Stimulated activated CD4-positive, alpha-beta T cell treated with anti-CD3 and anti-CD28 coated beads, Interleukin-2, amount 100 ng/mL, for 4 hours (primary cell): ENCODE results near the gene PRRG3.
"Not testable (repeated sequence)": the region's sequence is repeated elsewhere in the genome, so short reads cannot be mapped to it uniquely, and the experiment has no call there.

ENCODE experiments used
- DNase-seq: peaks from one replicate; pipeline ENCODE4 v3.0.0-alpha.2; 2020; ENCODE audit warnings: low read depth

The PRRG3 gene

GRCh38 chrX:151694661-151695582 is at the start of gene PRRG3:
PRRG3 (plus strand) TSS chrX:151695458; CDS start chrX:151698815, 3,357 bp downstream.
- DNase-seq = no peak

- DNase-seq = no peak
These were observed 20.0 kb upstream of the PRRG3 start for GRCh38 chrX:151675121-151675746.

- no peak for DNase-seq
These were observed 19.1 kb upstream of the PRRG3 start for GRCh38 chrX:151676196-151676595.

- no peak for DNase-seq
These were observed 15.4 kb upstream of the PRRG3 start for GRCh38 chrX:151679798-151680402.

DNA sequence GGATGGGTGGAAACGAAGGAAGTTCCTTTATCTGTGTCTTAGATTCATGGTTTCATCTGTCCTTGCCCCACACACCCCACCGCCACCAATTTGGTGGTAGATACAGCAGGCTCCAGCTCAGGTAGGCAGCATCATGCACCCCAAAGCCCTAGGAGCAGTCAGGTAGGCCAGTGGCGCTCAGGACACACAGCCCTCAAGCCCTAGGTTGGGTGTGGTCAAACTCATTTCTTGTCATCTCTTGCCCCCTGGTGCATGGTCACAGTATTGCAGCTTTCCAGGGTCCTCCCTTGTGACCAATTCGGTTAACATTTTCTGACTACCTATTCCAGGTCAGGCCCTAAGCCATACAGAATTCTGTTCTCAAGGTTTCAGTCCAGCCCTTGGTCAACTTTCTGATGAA is 14.5 kb upstream of the PRRG3 start:
- DNase-seq = peak; percentile 2

- no peak for DNase-seq
These were observed 7.6 kb upstream of the PRRG3 start for GRCh38 chrX:151687635-151688034.

DNA sequence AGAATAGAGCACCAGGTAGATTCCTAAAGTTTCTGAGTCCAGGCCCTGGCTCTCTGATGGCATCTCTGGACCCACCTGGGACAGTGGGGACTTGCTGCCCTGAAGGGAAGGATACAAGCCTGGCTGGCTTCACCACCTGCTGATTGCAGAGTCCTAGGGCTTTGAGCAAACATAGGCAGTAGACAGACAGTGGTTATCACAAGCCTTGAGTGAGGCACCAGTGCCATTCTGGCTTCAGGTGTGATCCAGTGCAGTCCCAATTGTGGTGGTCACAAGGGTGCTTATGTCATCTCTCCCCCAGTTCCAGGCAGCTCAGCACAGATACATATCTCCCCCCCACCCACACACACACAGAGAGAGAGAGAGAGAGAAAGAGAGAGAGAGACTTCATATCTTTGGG is 6.6 kb upstream of the PRRG3 start:
- no peak for DNase-seq

GRCh38 chrX:151692825-151693224 is 2.4 kb upstream of the PRRG3 start:
- no peak for DNase-seq

DNA sequence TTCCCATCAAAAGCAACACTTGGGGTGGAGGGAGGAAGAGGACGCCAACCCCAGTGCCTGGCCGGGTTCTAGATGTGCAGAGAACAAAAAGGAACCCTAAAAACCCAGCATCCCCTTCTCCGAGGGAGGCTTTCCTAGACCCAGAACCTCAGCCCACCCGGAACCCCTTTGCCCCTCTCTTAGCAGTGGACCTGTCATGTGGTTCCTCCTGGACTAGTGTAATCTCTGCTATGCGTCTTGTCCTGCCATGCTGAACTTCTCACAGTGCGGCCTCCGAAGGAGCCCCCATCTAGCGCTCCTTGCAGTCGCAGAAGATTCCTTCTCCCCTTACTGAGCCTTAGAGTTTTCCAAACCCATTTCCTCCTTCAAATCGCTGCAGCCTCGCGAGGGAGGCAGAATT is 1.1 kb upstream of the PRRG3 start:
- DNase-seq = no peak

- no peak for DNase-seq
These were observed 504 bp downstream of the PRRG3 start for GRCh38 chrX:151695583-151696340.

DNA sequence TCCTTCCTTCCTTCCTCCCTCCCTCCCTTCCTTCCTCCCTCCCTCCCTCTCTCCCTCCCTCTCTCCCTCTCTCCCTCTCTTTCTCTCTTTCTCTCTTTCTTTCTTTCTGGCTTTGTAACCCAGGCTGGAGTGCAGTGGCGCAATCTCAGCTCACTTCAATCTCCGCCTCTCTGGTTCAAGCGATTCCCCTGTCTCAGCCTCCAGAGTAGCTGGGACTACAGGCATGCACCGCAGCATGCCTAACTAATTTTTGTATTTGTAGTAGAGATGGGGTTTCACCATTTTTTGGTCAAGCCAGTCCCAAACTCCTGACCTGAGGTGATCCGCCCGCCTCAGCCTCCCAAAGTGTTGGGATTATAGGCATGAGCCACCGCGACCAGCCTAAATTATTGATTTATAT is 1.8 kb downstream of the PRRG3 start:
- DNase-seq = not testable (repeated sequence)

- no peak for DNase-seq
These were observed 2.3 kb downstream of the PRRG3 start for GRCh38 chrX:151697522-151697921.

DNA sequence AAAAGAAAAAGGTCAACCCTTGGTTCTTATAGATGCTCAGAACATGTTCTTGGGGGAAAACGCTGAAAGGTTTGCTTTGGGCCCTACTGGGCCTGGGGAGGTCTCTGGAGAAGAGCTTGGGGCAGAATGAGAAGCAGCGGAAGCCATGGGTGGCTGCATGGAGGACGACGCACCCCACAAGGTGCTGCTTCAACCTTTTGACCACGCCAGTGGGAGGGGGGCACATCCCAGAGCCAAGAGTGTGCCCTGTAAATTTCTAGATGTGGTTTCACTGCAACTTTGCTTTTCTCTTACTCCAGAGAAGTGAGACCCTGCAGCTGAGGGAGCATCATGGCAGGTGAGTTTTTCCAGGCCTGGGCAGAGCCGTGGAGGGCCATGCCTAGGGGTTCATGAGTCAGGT is 3.2 kb downstream of the PRRG3 start:
- no peak for DNase-seq

- no peak for DNase-seq
These were observed 4.5 kb downstream of the PRRG3 start for GRCh38 chrX:151699746-151700145.

GRCh38 chrX:151700581-151700980 is 5.3 kb downstream of the PRRG3 start:
- DNase-seq = no peak

- DNase-seq = no peak
These were observed 5.8 kb downstream of the PRRG3 start for GRCh38 chrX:151701071-151701470.

- DNase-seq = no peak
These were observed 6.3 kb downstream of the PRRG3 start for GRCh38 chrX:151701531-151701930.

GRCh38 chrX:151702026-151702714 is 6.9 kb downstream of the PRRG3 start:
- no peak for DNase-seq

DNA sequence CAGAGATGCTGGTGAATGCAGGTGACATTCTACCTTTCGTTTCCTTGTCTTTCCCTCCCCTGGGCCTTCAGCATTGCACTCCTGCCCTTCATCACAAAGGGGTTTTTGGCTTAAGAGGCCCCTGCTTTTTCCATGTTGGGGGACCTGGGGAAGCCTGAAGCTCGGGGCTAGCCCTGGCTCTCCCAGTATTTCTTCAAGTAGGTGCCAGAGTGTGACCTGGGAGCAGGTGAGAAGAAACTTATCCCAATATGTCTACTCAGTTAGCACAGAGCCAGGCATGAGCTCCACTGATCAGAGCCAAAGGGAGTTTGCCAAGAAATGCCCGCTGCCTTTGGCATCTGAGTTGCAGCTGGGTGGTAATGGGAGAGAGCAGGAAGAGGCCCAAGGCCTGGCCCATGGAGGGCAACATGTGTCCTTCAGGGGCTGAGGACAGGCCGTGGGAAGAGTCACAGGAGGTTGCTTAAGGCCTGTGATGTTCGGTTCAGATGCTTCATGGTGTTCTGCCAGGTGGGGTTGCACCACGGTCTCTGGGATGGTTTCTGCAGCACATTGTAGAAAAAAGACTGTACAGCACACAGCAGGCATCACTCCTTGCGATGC is 7.6 kb downstream of the PRRG3 start:
- DNase-seq = no peak

DNA sequence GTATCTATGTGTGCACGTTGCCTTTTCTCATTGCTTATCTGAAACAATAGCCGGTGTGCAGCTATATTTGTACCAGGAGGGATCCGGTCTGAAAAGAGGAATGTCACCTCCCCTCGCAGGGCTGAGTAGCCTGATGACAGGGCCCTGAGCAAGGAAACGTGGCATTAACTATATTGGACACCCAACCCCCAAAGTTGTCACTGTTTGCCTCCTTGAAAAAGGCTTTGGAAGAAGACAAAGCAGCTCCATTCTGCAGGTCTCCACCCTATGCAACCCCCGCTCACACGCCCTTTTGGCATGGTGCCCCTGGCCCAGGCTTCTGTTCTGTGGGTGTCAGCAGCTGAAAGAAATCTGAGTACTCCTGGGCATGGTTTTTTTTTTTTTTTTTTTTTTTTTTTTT is 8.2 kb downstream of the PRRG3 start:
- no peak for DNase-seq

DNA sequence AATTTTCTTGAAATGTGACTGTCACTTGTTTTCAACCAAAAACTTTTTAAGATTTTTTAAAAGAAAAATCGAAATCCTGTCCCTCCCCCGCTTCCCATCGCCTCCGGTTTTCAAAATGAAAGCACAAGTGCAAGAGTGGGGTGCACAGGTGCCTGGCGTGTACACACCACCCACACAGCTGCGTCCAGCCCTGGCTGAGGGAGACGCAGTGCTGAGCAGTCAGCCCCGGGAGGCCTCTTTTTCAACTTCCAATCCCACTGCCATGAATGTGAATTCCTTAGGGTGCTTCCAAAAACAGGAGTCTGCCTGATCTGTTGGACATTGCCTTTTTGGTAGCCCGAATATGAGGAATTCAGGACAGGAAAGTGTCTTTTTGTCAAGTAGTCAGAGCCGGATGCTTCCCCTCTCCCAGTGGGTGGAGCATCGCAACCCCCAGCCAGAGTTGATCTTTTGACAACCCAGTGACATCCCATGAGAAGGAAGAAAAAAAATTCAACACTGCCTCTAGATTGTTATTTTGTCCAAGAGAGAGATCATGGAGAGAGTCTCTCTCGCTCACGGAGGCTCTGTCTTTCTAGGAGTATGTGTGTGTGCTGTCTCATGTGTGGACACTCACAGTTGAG is 8.9 kb downstream of the PRRG3 start:
- no peak for DNase-seq
